GM18867 (cell line): Measurements from ENCODE around the gene MYO5B.

ENCODE experiments used
- ATAC-seq: cut with Tn5 transposase; IDR thresholded peaks from one replicate; pipeline ENCODE4 v1.9.1; 2021; ENCODE audit warnings: mild to moderate bottlenecking, moderate library complexity; ENCODE audit not compliant: unreplicated experiment

Gene MYO5B

DNA sequence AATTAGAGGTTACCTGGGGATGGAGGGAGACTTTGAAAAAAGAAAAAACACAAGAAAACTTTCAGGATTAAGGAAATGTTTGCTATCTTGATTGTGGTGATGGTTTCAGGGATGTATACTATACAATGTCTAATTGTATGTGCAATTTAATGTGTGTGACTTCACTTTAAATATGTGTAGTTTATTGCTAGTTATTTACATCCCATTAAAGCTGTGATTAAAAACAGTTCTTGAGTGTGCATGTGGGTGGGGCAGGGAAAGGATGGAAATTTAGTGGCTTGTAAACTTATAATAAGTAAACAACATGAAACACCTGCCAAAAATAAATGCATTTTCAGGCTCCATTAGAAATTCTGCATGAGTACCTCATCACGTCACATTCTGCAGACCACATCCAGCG is 167.0 kb downstream of the MYO5B start:
- no peak for ATAC-seq

GRCh38 chr18:50024466-50024865 is 170.5 kb downstream of the MYO5B start:
- ATAC-seq: no peak

- ATAC-seq: no peak
Observed at GRCh38 chr18:50022985-50023384, 172.0 kb downstream of the MYO5B start.

DNA sequence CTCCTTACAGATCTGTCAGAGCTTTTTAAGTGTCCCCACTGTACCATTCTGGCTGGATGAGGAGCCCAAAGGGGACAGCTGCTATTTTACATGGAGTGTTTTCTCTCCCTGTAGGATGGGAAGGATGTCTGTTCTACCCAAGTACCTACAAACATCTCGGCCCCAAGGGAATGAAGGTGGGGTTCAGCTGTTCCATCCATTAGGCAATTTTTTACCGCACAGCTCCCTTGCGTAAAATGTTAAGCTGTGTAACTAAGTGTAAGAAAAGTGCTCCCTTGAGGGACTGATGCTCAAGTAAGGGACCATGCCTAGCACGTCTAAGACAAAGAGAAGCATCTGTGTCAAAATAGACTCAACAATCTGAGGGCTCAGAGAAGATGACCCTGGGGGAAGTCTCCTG is 180.3 kb downstream of the MYO5B start:
- no peak for ATAC-seq

- no peak for ATAC-seq
Observed at GRCh38 chr18:50013363-50014138, 181.4 kb downstream of the MYO5B start.

GRCh38 chr18:50011813-50012435 is 183.0 kb downstream of the MYO5B start:
- ATAC-seq: no peak

DNA sequence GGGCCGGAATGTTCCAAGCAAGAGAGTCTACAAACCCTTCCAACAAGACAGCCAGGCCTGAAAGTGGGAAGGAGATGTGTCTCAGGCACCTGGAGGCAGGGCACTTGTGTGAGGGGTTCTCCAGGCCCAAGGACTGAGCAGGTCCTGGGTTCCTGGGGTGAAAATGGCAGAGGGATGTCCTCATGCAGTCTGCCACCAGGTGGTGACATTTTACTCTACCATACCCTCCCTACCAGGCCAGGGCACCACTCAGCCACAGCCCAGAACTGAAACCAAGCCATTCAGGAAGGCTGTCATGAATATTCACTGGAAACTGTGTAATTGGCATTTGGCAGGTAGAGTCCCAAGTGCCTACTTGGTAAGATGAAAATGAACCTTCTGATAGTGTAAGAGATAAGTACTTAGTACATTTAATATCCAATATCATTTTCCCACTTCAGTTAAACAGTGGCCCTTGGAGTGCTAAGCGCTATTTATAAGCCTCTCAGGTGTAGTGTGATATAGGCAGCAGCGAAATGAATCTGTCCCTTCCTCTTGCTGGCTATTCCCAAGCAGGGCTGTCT is 185.1 kb downstream of the MYO5B start:
- ATAC-seq: peak; percentile 92

DNA sequence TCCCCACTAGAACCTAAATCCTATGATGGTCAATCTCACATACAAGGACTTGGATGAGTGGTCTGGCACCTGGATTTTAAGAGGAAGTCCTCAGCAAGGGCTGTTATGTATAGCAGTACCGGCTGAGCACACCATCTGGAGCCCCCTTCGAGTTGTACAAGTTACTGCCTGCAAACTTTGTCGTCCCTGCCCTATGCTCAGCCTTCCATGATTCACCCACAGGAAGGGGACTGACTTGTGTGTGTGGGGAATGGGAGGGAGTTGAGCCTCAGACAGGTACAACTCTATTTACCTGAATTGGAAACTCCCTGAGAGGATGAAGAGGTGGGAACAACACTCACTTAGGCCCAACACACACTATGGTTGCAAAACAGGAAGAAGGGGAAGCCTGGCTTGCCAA is 186.6 kb downstream of the MYO5B start:
- no peak for ATAC-seq

- no peak for ATAC-seq
Observed at GRCh38 chr18:50006470-50007046, 188.4 kb downstream of the MYO5B start.

DNA sequence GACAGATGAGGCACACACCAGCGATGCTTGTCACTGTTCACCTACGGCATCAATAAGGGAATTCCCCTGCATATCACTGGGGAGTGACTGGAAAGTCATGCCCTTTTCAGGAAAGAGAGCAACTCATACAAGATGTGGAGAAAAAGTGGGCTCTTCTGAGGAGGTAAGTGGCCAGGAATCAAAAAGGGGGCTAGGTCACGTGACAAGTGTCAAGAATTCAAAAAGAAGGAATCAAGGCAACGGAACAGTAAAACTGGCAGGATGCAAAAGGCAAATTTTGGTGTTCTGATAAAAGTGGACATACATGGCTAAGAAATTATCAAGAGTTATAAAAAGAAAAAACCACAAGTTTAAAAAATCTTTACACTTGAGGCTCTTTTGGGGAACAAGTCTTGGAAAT is 190.9 kb downstream of the MYO5B start:
- no peak for ATAC-seq

- no peak for ATAC-seq
Observed at GRCh38 chr18:50002781-50003180, 192.2 kb downstream of the MYO5B start.

DNA sequence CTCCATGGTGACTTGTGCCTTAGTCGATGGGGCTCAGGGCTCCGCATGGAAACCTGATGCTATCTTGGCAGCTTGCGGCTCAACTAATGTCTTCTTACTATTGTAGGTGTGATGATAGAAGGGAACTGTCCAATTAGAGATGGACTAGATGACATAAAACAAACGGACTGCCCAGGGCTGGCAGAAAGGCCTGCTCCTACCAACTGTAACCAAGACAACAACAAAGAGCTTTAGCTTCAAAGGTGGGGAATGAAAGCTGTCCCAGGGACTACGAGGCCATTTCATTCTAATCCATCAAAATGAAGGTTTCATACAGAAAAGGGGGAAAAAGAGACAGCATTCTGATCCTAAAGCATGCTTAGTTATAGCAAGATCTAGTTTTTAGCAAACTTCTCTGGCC is 194.7 kb downstream of the MYO5B start:
- no peak for ATAC-seq

GRCh38 chr18:49999128-49999527 is 195.8 kb downstream of the MYO5B start:
- ATAC-seq: no peak

DNA sequence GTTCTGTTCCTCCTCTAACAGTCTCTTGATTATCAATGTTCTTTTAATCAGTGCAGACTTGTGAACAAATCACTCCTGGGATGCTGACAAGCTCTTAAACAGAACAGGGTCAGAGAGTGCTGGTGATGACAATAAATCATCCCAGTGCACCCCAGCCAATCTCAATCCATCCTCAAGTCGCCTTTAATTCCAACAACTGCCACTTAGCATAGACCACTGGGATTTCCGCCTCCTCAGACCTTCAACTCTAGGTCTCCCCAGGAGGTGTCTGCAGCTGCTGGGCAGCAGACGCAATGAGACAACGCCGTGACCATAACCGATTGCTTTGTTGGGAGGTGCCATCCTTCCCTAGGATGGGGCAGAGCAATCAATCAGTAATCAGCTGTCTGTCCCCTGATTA is 197.4 kb downstream of the MYO5B start:
- ATAC-seq: no peak

- no peak for ATAC-seq
Observed at GRCh38 chr18:49994410-49994809, 200.5 kb downstream of the MYO5B start.

DNA sequence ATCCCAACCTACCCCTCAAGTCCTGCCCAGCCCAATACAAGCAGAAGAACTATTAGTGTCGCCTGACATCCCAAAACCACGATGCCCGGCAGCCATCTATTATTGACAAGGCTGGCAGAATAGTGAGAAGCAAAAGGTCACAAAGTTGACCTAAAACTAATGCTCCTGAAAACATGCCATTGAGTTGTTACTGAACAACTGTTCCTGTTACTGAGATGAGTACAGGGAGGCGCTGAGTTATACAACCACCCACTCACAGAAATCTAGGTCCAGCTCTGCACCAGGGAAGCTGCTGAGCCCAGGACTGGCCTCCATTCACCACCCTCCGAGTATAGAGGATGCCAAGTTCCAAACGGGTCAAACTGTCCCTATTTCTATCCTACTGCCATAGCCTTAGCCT is 201.6 kb downstream of the MYO5B start:
- no peak for ATAC-seq

DNA sequence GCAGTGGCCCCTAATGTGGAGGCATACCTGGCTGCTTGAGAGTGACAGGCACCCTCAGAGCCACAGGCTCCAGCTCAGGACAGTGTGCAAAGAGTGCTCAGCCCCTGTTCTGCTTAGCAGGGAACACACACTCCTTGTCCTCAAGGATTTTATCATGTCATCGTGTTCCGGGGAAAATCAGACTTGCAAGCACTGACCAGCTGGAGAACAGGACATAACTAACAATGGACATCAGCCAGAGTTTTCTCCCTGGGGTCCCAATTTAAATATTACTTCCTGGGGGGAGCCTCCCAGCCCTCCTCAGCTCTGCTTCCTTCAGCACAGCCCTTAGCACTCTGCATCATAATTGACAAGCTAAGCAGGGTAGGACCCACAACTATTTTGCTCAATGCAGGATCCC is 206.2 kb downstream of the MYO5B start:
- no peak for ATAC-seq

DNA sequence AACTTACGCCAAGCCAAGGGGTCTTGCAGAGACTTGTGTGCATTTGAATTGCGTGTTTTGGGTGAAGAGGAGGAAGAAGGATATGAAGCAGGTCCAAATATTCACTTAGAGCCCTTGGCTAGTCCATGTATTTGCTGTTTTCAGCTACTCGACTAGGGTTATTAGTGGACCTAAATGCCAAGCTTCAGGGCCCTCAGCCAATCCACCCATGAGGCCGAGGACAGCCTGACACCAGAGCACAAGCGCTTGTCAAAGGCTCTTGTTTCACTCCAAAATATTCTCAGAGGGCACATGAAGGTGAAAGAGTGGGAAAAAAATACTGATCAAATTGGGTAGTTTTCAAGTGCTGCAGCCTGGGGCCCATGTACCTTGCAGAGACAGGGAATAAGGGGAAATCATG is 206.8 kb downstream of the MYO5B start:
- ATAC-seq: no peak

DNA sequence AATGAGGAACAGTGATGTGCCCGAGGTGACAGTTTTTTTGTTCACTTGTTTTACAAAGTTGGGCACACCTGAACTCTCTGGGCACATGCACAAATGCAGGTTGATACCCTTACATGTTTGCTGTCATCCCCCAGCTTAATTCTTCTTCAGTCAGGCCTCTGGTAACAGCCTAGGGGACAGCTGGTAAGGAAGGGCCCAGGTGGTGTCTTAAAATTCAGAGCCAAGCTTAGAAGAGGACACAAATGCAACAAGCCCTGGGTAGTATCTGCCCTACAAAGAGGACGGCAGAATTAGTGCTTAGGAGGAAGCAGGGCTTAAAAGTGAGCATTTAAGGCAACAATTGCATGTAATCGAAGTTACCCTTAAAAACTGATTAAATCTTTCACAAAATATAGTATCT is 209.7 kb downstream of the MYO5B start:
- ATAC-seq: no peak

DNA sequence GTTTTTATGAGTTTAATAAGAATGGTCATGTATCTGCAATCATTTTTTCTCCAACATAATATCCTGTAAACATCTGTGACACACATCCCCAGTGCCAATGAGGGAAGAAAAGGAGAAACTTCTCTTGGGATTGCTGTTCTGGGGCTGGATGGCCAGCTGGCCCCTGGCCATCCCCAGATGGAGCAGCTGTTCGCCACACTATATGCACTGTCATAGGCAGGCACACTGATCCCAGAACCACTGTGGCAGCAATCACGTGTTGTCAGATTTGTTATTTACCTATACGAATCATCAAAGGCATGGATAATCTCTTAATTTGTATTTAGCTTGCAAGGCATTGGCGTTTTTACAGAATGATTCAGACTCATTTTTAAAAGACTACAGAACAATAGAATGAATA is 214.1 kb downstream of the MYO5B start:
- no peak for ATAC-seq

DNA sequence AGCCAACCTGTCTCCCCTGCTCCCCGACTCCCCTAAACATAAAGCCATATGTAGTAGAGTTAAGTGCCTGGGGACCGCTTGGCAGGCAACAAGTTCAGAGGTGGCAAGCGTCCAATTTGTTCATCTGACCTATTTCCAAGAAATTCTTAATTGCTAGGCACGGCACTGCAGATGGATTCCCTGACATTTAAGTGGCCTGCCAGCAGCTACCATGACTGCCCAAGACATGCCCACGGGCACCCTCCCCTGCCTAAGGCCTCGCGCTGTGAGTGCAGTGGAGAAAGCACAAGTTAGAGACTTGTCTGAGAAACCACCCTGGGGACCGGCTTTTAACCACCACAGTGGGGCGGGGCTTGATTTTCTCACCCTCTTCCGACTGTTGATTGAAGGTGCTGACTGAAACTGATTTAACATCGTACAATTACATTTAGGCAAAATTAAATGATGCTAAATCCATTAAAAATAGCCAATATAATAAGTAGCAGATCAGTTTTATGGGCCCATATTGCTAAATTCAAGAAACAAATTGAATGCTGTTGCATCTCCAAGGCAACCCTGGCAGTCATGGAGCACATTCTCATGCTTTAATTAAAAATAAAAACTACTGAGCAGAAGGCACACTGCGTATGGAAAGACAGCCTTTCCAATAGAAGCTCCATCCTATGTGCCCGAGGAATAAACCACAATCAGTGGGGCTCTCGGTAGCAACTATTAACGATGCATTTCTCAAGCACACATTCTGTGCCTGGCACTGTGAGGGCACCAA is 218.0 kb downstream of the MYO5B start:
- ATAC-seq: no peak
